MM.1S (cell line): Measurements from ENCODE around the gene PDCD1.

Experiments
- DNase-seq: peaks from one replicate; pipeline ENCODE4 v3.0.0-alpha.2; 2015
- H2AFZ ChIP-seq: fragments of 300-600 bp; sonication (generic); 2 replicates; pipeline ENCODE4 v1.6.0; 2016; ENCODE audit warnings: antibody characterized with exemption, low read length
- H3F3A ChIP-seq: fragments of 300-600 bp; sonication (generic); 2 replicates; pipeline ENCODE4 v1.6.1; 2016; ENCODE audit warnings: mild to moderate bottlenecking, antibody characterized with exemption, low read length, moderate library complexity, mixed read lengths; ENCODE audit not compliant: insufficient read depth
- H3K27ac ChIP-seq: fragments of 300-600 bp; sonication (generic); 2 replicates; pipeline ENCODE4 v1.5.1; 2016; ENCODE audit warnings: mild to moderate bottlenecking, low read length
- H3K27me3 ChIP-seq: fragments of 300-600 bp; sonication (generic); replicated peaks from 2 replicates; pipeline ENCODE4 v1.6.0; 2016; ENCODE audit warnings: low read length; ENCODE audit not compliant: insufficient read depth
- H3K36me3 ChIP-seq: fragments of 300-600 bp; sonication (generic); replicated peaks from 2 replicates; pipeline ENCODE4 v1.6.1; 2016; ENCODE audit warnings: mild to moderate bottlenecking, low read length, mixed read lengths; ENCODE audit not compliant: insufficient read depth
- H3K4me1 ChIP-seq: fragments of 300-600 bp; sonication (generic); 2 replicates; pipeline ENCODE4 v1.6.1; 2016; ENCODE audit warnings: low read length, mixed read lengths
- H3K4me2 ChIP-seq: fragments of 300-600 bp; sonication (generic); 2 replicates; pipeline ENCODE4 v1.6.0; 2016; ENCODE audit warnings: low read depth, low read length
- H3K4me3 ChIP-seq: fragments of 300-600 bp; sonication (generic); 2 replicates; pipeline ENCODE4 v1.5.1; 2016; ENCODE audit warnings: low read length, mixed read lengths
- H3K79me2 ChIP-seq: fragments of 300-600 bp; sonication (generic); 2 replicates; pipeline ENCODE4 v1.6.1; 2016; ENCODE audit warnings: mixed run types, low read length, mixed read lengths
- H3K9ac ChIP-seq: fragments of 300-600 bp; sonication (generic); 2 replicates; pipeline ENCODE4 v1.6.1; 2016; ENCODE audit warnings: low read length, mixed read lengths
- H3K9me2 ChIP-seq: fragments of 300-600 bp; sonication (generic); replicated peaks from 2 replicates; pipeline ENCODE4 v1.6.1; 2016; ENCODE audit warnings: mild to moderate bottlenecking, low read length, mixed read lengths; ENCODE audit not compliant: insufficient read depth
- H3K9me3 ChIP-seq: fragments of 300-600 bp; sonication (generic); replicated peaks from 2 replicates; pipeline ENCODE4 v1.6.1; 2016; ENCODE audit warnings: mild to moderate bottlenecking, low read length, mixed read lengths; ENCODE audit not compliant: insufficient read depth
- H4K20me1 ChIP-seq: fragments of 300-600 bp; sonication (generic); 2 replicates; pipeline ENCODE4 v1.6.1; 2016; ENCODE audit warnings: mild to moderate bottlenecking, low read length, moderate library complexity, mixed read lengths; ENCODE audit not compliant: insufficient read depth
- CTCF ChIP-seq: fragments of 300-600 bp; sonication (generic); IDR thresholded peaks from 2 replicates; pipeline ENCODE4 v1.5.1; 2016; ENCODE audit warnings: antibody characterized with exemption, low read length, mixed read lengths
- EZH2 ChIP-seq: fragments of 300-600 bp; sonication (generic); optimal IDR thresholded peaks from 2 replicates; pipeline ENCODE3; 2017; ENCODE audit warnings: low read depth, mild to moderate bottlenecking, antibody characterized with exemption, low read length, mixed read lengths
- EZH2phosphoT487 ChIP-seq: fragments of 300-600 bp; sonication (generic); IDR thresholded peaks from 2 replicates; pipeline ENCODE4 v1.6.1; 2018; ENCODE audit warnings: antibody characterized with exemption, low read length

PDCD1 gene

GRCh38 chr2:241895427-241895711, 36.7 kb upstream of the PDCD1 start:
- Histone ChIP-seq H3K9me2 (no peaks in the 10 kb centered on the region), H3K27ac (no peak overlapping the region), H3K9me3 (no peaks in the 10 kb centered on the region), H4K20me1 (no peaks in the 10 kb centered on the region), H2AFZ (no peak overlapping the region), H3K36me3 (no peaks in the 10 kb centered on the region), H3K79me2 (no peaks in the 10 kb centered on the region), H3K9ac (no peak overlapping the region), H3K4me3 (no peak overlapping the region), H3F3A (no peaks in the 10 kb centered on the region), H3K4me2 (no peak overlapping the region), H3K4me1 (no peaks in the 10 kb centered on the region), H3K27me3 (no peaks in the 10 kb centered on the region)
- no peak for DNase-seq
- TF ChIP-seq EZH2phosphoT487 = no peak
- no peak for TF ChIP-seq EZH2
- TF ChIP-seq CTCF = no peak

GRCh38 chr2:241894681-241895426, 36.2 kb upstream of the PDCD1 start:
- Histone ChIP-seq H3K4me2 (no peak overlapping the region), H3K9me3 (no peaks in the 10 kb centered on the region), H4K20me1 (no peaks in the 10 kb centered on the region), H3K9ac (no peak overlapping the region), H3K27me3 (no peaks in the 10 kb centered on the region), H3K36me3 (no peaks in the 10 kb centered on the region), H3F3A (no peaks in the 10 kb centered on the region), H3K27ac (no peak overlapping the region), H3K9me2 (no peaks in the 10 kb centered on the region), H3K4me3 (no peak overlapping the region), H3K79me2 (no peaks in the 10 kb centered on the region), H3K4me1 (no peaks in the 10 kb centered on the region), H2AFZ (no peak overlapping the region)
- DNase-seq = no peak
- no peak for TF ChIP-seq EZH2
- TF ChIP-seq EZH2phosphoT487 = no peak
- TF ChIP-seq CTCF = no peak

- Histone ChIP-seq H4K20me1 (no peaks in the 10 kb centered on the region), H3K27ac (no peak overlapping the region), H2AFZ (no peak overlapping the region), H3K4me2 (no peak overlapping the region), H3K27me3 (no peaks in the 10 kb centered on the region), H3F3A (no peaks in the 10 kb centered on the region), H3K9me2 (no peaks in the 10 kb centered on the region), H3K4me3 (no peak overlapping the region), H3K9ac (no peak overlapping the region), H3K4me1 (no peaks in the 10 kb centered on the region), H3K36me3 (no peaks in the 10 kb centered on the region), H3K9me3 (no peaks in the 10 kb centered on the region), H3K79me2 (no peaks in the 10 kb centered on the region)
- no peak for DNase-seq
- TF ChIP-seq EZH2 (no peak), CTCF (no peak), EZH2phosphoT487 (no peak)
Observed at GRCh38 chr2:241894056-241894641, 35.5 kb upstream of the PDCD1 start.
